HG02885 (cell line): ENCODE measurements around the gene CCDC57.
"Not testable (repeated sequence)": the region's sequence is repeated elsewhere in the genome, so short reads cannot be mapped to it uniquely, and the experiment has no call there.

ENCODE experiments used
- ATAC-seq: cut with Tn5 transposase; IDR thresholded peaks from one replicate; pipeline ENCODE4 v1.9.1; 2021; ENCODE audit warnings: mild to moderate bottlenecking; ENCODE audit not compliant: unreplicated experiment, poor library complexity

Gene CCDC57

DNA sequence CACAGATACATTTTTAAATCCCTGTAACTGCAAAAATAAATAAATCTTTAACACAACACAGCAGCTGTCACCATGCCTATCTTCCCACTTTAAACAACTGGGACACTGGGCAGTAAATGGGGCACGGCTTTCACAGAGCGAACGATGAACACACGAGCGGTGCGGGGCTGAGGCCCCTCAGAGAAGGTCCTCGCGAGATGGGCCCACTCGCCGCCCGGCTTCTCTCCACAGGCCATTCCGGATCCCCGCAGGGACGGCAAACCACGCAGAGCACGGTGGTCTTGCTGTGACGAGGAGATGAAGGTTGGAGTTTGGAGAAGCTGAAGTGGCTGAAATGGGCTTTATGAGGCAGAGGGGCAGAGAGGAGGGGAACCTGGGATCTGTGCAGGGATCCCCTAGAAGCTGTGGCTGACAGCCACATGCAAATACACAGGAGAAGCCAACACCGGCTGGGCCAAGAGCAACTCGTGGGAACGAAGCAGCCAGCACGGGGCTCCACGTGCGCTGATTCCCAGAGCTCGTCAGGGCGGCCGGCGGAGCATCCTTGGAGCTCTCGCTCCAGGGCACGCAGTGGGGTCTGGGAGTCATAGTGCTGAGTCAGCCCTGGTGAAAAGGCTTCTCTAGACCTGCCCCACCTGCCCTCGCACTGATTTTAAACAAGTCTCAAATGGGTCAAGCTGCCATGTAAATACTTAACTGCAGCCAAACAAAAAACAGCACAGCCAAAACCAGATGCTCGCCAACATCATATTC, 31.7 kb downstream of the CCDC57 start:
- ATAC-seq: no peak

DNA sequence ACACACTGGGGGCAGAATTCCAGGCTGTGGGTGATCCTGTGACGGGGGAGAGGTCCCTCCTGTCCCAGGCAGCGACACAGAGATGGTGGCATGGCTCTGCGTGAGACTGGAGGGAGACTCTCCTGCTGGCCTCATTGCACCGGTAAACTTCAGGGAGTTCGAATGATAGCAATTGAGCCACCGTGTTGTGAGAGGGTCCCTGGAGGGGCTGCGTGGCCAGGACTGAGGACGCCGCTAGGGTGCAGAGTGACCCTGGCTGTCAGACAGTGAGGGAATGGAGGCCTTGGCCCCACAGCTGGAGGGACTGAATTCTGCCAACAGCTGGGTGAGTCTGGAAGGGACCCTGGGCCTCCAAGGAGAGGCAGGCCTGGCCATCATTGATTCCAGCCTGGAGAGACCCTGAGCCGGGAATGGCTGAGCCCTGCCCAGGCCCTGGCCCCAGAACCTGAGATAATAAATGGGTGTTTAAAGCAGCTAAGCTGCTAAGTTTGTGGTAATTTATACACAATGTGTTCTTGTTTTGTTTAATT, 32.6 kb downstream of the CCDC57 start:
- no peak for ATAC-seq

DNA sequence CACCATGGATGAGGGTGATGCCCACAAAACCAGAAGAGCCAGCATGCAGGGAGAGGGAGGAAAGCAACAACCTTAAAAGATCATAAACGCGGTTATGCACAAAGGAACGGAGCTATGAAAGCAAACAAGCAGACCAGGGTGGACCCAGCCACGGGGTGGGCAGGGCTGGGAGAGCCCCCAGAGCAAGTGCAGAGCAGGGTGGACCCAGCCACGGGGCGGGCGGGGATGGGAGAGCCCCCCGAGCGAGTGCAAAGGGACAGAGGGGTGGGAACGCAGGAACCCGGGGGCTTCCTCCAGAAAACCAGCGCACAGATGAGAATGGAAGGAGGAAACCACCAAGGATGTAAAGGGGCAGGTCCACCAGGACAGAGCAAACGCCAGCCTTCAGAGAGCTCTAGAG, 33.2 kb downstream of the CCDC57 start:
- no peak for ATAC-seq

GRCh38 chr17:82178499-82179261, 34.0 kb downstream of the CCDC57 start:
- ATAC-seq: no peak

GRCh38 chr17:82177761-82178498, 34.7 kb downstream of the CCDC57 start:
- no peak for ATAC-seq

- no peak for ATAC-seq
These were observed 35.4 kb downstream of the CCDC57 start for GRCh38 chr17:82177276-82177675.

- ATAC-seq: no peak
These were observed 36.7 kb downstream of the CCDC57 start for GRCh38 chr17:82175951-82176350.

DNA sequence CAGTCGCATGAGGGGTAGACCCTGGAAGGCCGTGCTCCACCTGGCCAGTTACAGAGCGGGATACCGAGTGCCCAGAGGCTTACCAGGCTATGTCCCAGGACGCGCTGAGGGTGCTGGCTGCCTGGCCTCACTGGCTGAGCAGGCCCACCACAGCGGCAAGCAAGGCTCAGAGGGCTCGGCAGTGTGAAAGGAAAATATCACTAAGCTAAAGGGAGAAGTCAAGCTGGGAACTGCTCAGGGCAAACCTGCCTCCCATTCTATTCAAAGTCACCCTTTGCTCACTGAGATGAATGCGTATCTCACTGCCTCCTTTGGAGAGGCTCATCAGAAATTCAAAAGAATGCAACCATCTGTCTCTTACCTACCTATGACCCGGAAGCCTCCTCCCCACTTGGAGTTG, 37.4 kb downstream of the CCDC57 start:
- ATAC-seq: no peak

DNA sequence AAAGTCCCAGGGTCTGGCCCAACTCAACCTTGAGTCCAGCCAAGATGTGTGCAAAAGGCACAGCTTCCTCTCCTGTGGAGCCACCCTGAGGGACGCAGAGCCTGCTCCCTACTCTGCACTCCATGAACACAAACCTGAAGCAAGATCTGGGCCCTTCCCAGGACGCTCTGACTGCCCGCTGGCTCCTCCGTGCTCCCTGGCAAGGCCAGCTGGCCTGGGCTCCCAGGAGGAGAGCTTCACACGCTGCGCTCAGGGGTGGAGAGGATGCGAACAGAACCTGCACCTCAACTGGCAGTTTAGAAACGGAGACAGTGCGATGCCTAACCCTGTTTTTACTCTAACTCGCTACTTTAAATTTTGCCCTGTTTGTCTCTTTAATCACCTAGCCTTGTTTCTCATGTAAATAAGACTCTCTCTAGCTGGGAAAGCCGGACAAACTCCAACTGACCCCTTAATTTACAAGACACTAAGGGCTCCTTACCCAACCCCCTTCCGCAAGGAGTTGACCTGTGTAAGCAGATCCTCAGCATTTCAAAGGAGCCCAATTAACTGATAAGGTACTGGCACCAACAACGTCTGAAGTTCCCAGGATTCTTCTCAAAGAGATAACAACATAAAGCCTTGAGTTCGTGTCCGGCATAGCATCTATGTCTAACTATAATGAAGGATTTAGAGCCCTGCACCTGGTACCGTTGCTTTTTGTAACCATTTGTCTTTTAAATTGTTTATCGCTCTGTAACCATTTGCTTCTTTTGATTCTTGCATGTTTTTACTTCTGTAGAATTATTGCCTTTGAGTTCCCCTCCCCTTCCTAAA, 38.4 kb downstream of the CCDC57 start:
- not testable (repeated sequence) for ATAC-seq

- no peak for ATAC-seq
These were observed 39.1 kb downstream of the CCDC57 start for GRCh38 chr17:82173351-82174041.

DNA sequence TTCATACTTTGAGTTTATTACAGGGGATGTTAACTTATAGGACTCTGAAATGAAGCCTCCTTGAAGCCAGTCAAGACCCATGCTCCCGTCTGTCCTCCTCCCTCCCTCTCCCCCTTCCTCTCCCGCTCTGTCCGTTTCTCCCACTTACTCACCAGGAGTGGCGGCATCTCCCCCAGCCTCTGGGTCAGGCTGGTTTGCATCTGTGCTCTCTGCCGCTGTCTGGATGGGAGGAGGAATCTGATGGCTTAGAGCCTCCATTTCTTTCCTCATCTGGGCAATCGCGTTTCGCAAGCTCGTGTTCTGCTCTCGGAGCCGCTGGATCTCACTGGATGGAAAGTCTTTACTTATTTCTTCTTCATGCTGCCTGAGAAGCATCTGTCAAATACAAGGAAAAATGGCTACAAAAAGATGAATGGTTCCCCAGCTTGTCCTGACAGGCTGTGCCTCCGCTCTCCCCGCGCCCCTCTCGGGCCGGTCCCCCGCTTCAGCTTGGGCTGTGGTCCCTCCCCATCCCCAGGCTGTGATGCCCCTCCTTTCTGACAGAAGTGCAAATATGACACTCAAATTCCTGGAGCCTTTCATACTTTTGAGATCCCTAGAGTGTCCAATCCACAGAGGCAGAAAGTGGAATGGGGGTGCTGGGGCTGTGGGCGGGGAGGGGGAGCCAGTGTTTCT, 40.0 kb downstream of the CCDC57 start:
- ATAC-seq: no peak

DNA sequence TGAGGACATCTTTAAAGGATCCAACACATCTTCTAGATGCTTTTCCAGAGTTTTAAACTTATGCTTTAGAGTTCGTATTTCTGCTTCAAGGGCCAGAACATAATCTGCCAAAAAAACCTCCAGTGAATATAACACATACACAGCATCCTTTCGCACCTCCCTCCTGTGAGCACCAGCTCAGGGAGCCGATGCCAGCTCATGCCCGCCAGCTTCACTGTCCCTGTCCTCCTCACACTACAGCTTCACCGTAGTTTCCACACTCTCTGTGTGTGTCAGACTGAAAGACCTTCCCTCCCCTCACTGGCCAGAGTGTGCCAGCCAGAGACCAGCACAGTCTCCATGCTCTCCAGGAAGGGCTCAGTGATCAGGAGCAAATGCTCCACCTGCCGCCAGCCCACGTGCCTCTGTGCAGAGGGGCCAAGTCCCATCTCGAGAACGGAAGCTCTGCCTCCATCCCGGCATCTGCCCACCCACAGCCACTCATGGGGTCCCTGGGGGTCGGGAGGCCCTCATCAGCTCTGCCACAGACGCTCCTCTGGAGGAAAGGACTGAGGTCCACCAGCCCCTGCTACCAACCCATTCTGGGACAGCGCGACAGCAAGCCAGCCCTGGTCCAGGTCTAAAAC, 40.8 kb downstream of the CCDC57 start:
- ATAC-seq: no peak

DNA sequence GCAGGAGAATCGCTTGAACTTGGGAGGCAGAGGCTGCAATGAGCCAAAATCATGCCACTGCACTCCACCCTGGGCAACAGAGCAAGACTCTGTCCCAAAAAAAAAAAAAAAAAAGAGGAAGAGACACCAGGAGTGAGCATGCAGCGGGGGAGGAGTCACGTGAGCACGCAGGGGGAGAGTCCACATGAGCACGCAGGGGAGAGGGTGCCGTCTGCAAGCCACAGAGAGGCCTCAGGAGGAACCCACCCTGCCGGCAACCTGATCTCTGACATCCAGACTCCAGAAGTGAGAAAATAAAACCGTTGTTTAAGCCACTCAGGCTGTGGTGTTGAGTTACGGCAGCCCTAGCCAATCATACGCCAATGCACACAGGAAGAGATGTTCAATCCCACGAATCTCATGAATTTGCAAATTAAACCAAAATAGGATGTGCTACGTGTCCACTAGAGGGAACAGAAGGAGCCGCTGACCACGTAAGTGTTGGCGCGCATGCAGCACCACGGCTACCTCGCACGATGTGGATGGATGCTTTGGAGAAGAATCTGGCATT, 42.2 kb downstream of the CCDC57 start:
- ATAC-seq: no peak

- ATAC-seq: no peak
These were observed 44.1 kb downstream of the CCDC57 start for GRCh38 chr17:82168568-82168967.

- ATAC-seq: no peak
These were observed 45.6 kb downstream of the CCDC57 start for GRCh38 chr17:82167028-82167427.

- ATAC-seq: no peak
These were observed 47.8 kb downstream of the CCDC57 start for GRCh38 chr17:82164853-82165252.

DNA sequence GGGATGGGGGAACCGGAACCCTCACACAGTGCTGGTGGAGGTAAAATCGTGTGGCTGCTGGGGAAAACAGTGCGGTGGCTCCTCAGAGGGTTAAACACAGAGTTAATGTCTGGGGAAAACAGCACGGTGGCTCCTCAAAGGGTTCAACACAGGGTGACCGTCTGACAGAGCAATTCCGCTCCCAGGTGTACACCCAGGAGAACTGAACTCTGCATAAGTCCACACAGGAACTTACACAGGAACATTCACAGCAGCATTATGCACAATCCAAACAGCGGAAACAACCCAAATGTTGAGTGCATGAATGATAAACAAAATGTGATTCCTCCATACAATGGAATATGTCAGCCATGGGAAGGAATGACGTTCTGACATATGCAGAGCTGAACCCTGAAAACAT, 51.4 kb downstream of the CCDC57 start:
- no peak for ATAC-seq

GRCh38 chr17:82160075-82160474, 52.6 kb downstream of the CCDC57 start:
- no peak for ATAC-seq
